Pons (tissue), 1 donor: ENCODE measurements around the gene OR2H1.
"Not testable (repeated sequence)": the region's sequence is repeated elsewhere in the genome, so short reads cannot be mapped to it uniquely, and the experiment has no call there.

Source experiments
- DNase-seq: peaks from one replicate; pipeline ENCODE4 v3.0.0-alpha.2; 2016; ENCODE audit warnings: low spot score

OR2H1 gene

DNA sequence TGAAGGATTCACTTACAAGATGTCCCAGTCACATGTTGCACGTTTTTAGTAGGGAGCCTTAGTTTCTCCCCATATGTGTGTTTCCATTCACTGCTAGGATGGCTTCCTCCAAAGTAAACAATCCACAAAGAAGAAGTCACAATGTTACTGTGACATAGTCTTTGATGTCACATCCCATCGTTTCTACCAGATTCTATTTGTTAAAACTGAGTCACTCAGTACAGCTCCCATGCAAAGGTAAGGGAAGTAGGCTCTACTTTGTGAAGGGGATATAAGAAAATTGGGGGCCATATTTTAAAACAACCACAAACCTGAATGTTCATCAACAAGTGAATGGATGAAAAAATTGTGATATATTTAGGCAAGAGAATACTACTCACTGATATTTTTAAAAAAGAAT is at the start of gene OR2H1, which contains the start of gene OR11A1:
Gene OR2H1, plus strand, starts transcription at position 185 of the 400 bp plus-strand sequence. CDS start 4,615 bp downstream, outside the sequence.
Gene OR11A1, minus strand, starts transcription at position 101 of the 400 bp plus-strand sequence. CDS start 29,430 bp downstream, outside the sequence.
- DNase-seq: no peak

GRCh38 chr6:29414588-29414987 is 42.4 kb upstream of the OR2H1 start, which contains the start of gene OR12D1:
Gene OR12D1, plus strand, starts transcription at chr6:29414928.
- no peak for DNase-seq

DNA sequence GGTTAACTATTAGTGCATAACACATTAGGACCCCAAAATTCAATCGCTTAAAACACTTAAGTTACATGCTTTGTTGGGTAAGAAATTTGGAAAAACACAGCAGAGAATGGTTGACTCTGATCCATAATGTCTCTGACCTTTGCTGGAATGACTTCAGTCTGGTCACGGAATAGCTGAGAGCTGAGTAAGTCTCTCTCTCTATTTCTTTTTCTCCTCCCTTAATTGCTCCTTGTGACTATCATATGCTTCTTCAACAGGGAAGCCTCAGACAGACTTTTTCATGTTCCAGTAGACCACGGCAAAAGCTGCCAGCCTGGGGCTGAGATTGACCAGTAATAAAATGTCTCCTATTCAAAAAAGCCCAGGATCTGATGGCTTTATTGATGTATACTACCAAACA is 37.4 kb upstream of the OR2H1 start:
- no peak for DNase-seq

GRCh38 chr6:29424168-29424567 is 32.8 kb upstream of the OR2H1 start:
- no peak for DNase-seq

- DNase-seq: no peak
Observed at GRCh38 chr6:29424575-29424974, 32.4 kb upstream of the OR2H1 start.

DNA sequence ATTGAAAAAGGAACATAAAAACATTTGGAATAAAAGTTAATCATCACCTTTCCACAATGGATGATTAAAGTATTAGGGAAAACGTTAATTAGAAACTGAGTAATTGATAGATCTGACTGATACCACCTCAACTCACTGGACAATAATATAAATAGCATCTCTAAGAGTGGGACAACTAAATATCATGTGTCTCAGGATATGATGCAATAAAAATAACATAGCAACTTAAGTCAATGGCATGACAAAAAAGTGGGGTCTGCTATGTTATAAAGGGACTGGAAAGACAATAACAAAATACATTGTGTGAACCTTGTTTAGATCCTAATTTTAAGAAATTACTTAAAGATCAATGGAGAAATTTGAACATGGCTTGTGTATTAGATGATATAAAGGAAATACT is 31.9 kb upstream of the OR2H1 start:
- no peak for DNase-seq

DNA sequence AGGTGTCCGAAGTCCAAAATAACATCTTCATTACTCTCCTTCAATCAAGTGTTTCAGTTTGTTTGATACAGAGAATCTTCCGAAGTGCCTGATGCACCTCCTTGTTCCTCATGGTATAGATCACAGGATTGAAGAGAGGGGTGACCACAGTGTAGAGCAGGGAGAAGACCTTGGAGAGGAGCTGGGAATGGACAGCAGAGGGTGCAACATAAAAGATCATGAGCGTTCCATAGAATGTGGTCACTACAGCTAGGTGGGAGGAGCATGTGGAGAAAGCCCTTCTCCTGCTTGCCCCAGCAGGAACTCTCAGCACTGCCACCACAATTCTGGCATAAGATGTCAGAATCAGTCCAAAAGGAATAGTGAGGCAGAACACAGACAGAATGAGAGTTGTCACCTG is 30.3 kb upstream of the OR2H1 start:
- no peak for DNase-seq

GRCh38 chr6:29436730-29437129 is 20.2 kb upstream of the OR2H1 start:
- DNase-seq: not testable (repeated sequence)

GRCh38 chr6:29439006-29439405 is 17.9 kb upstream of the OR2H1 start, which contains the start of gene OR10C1:
Gene OR10C1, plus strand, starts transcription at chr6:29439306. Its CDS starts 710 bp downstream, at chr6:29440016.
- DNase-seq: no peak

GRCh38 chr6:29442719-29443118 is 14.2 kb upstream of the OR2H1 start:
- DNase-seq: no peak

GRCh38 chr6:29444031-29444430 is 12.9 kb upstream of the OR2H1 start:
- not testable (repeated sequence) for DNase-seq

- no peak for DNase-seq
Observed at GRCh38 chr6:29447670-29448069, 9.3 kb upstream of the OR2H1 start.

- DNase-seq: no peak
Observed at GRCh38 chr6:29451471-29452193, 5.3 kb upstream of the OR2H1 start.

DNA sequence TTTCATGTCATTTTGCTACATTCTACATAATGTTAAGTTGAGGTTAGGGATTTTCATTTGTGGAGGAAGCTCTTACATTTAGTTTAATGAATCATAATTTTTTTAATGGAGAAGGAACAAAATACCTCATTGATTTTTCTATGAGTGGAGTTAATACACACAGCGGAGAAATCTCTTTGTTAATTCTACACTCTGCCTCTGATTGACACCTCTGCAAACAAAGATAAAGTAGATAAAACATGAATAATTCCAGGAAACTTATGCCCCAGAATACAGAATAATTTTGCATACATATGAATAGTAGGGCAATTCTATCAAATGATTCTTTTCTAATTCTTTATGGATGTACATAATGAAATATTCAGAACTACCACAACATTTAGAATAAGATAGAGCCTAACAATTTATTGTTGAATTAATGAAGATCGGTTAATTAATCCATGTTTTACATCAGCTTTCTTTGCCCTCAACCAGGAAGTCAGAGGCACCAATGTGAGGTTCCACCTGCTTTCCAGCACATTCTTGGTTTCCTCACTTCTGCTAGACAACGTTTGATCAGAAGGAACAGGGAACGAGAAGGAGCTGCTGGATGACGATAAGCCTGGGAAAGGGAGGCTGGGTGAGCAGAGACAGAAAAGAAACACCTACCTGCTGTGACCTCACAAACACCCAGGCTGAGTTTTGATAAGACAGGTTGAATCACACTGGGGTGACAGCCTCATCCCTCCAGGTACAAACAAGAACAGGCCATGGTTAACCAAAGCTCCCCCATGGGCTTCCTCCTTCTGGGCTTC is 4.3 kb downstream of the OR2H1 start:
- DNase-seq: no peak

GRCh38 chr6:29462022-29462421 is 5.1 kb downstream of the OR2H1 start:
- no peak for DNase-seq

DNA sequence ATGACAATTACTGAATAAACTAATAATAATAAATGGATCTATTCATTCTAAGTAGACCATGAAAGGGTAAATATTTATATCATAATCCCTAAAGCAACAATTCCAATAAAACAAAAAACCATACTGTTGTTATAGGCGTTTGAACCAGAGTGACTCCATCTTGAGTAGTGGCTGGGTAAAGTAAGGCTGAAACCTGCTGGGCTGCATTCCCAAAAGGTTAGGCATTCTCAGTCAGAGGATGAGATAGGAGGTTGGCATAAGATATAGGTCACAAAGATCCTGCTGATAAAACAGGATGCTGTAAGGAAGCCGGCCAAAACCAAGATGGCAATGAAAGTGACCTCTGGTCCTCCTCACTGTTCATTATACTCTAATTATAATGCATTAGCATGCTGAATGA is 8.3 kb downstream of the OR2H1 start:
- DNase-seq: no peak

DNA sequence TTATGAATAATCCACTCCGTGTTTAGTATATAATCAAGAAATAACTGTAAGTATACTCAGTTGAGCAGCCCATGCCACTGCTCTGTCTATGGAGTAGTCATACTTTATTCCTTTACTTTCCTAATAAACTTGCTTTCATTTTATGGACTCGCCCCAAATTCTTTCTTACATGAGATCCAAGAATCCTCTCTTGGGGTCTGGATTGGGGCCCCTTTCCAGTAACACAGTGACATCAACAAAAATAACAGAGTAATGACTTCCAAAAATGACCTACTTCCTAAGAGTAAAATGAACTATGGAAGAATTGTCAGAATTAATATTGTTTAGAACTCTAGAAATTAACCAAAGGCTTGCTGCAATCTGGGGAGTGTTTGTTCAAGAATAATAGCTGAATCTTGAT is 8.8 kb downstream of the OR2H1 start:
- no peak for DNase-seq

DNA sequence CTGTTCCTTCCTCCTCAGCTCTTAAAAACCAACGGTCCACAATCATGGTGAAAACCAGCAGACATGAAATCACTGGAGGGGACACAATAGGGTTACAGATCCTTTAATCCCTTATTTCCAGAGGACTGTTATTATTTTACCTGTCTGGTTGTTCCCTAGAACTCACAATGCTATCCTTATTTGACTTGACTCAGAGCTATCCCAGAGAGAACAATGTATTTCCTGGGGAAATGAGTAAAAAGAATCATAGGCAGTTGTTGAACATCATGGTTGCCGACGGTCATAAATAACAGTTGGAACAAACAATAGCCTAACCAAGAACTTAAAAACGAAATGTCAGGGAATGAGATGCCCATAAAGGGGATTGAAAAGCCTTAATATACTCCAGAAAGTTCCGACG is 9.3 kb downstream of the OR2H1 start:
- DNase-seq: no peak

DNA sequence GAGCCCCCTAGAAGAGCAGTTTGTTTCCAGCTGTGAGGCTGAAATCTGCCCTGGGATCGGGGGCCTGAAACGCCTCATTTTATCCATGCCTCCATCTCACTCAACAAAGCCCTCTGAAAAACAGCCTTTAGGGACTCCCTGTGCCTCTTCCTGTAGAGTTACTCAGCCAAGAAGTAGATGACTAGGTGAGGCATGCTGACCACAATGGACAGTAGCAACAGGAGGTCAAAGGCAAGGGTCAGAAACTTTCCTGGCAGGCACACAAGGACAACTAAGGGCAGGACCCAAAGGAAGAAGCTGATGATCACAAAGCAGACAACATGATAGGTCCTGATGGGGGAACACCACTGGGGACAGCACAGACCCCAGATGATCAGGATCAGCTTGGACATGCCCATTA is 18.0 kb downstream of the OR2H1 start:
- no peak for DNase-seq

DNA sequence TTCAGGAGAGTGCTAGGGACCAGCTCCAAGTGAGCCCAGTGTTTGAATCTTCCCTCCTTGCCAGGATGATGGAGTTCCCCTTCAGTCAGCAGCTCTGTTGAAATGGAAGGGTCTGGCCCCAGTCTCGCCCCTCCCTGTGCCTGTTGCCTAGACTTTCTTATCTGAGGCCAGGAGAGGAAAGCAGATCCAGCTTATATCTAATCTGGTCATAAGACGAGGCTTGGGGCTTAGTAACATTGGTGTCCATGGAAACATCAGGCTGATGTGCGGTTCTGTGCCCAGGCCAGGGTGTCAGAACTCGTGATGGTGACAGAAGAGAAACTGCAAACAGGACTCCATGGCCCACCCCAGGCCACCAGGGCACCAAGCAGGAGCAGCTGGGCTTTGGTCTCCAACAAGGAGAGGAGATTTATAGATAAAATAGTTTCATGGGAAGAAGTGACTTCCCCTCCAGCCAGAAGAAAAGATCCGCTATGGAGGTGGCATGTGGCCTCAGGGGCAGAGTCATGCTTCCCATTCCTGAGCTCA is 21.0 kb downstream of the OR2H1 start:
- no peak for DNase-seq

DNA sequence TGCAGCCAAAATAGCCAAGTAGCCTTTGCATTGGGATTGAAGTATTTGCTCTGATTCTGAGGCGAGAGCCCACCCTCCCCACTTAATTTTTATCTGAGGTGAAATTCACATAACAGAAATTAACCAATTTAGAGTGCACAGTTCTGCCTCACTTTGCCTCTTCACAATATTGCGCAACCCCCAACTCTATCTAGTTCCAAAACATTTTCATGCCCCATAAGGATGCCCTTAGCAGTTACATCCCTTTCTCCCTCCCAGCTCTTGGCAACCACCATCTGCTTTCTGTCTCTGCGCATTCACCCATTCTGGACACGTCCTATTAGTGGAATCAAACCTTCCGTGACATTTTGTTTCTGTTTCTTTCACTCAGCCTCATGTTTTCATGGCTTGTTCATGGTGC is 21.8 kb downstream of the OR2H1 start:
- no peak for DNase-seq

DNA sequence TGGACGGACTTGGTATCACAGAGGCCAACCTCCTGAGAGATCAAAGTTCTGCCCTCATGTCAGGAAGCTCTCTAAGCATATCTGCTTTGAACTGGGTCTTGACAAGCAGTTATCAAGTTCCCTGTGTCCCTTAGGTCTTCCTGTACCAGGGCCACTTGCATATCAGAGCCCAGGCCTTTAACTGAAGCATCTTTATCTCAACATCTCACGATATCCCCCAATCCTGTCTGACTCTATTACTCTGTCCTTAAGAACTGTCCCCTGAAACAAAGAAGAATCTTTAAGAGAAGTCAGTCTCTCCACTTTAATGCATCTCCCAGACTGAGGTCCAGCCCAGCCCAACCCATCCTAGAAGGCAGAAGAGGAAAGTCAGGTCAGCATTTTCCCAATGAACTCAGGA is 22.6 kb downstream of the OR2H1 start:
- no peak for DNase-seq

DNA sequence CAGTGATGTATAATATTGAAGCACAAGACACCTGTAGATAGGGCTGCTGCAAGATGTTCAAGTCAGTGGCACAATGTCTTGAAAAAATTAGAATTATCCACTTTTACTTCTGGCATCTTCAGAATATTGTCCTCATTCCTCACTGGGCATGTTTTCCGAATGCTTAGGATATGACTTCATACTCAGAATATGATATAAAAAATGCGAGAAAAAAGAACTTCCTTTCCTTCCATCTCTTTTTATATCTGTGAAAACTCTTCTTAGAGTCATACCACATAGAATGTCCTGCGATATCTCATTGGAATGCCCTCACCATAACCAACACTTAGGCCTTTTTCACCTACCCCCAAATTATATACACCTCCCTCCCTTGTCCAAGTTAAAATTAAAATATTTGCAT is 26.2 kb downstream of the OR2H1 start:
- DNase-seq: no peak
